Fibroblast of skin of right quadriceps (primary cell): ENCODE measurements around the gene CYBB.

ENCODE experiments used
- DNase-seq: peaks from one replicate; pipeline ENCODE4 v3.0.0-alpha.2; 2013

CYBB gene

DNA sequence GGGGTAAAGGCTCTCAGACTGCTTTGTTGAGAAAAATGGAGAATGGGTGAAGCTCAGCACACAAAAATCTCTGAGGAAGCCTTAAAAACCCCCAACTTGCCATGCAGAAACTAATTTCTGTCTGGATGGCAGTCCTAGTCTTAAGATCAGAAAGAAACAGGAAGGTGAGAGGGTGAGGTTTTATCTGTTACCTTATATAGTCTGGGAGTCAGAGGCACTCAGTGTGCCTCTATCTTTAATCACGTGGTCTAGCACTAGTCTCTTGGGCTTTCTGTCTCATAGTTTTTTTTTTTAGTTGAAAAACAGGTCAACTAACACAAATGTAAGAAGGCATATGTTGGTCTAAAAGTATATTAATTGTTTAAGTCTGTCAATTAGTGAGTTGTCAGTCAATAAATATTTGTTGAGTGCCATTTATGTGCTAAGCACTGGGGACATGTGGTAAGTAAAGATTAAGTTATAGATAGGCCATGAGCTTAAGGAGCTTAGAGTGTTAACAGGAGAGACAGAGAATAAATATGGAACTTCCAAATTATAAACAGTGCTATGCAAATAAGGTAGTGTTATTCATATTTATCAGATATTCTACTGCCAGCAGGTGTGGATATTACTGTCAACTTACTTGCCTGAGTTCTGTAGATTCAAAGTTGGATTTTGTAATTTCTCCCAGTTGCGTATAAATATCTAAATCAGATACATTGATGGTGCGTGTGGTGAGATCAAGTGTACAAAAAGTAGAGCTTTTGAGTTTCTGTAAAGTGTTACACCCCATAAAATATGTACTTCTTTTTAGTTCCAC lies 7.0 kb downstream of the CYBB start:
- no peak for DNase-seq

DNA sequence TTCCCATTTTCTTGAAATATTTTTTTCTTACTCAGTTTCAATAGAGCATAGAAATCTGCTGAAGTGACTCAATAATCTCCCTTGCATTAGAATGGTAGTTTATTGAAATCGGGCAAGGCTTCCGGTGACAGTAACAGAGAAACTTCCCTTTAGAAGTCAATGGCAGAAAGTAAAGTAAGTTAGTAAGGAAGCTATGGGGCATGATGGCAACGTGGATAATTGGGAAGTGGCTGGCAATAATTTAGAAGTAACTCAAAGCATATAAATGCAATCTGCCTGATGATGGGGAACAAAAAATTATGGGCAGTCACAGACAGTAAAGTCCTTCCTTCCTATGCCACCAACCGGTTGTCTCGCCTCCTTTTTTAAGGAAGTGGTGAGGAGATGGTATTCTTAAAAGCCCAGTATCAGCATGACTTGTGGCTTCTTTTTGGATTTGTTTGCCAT lies 7.6 kb downstream of the CYBB start:
- no peak for DNase-seq

DNA sequence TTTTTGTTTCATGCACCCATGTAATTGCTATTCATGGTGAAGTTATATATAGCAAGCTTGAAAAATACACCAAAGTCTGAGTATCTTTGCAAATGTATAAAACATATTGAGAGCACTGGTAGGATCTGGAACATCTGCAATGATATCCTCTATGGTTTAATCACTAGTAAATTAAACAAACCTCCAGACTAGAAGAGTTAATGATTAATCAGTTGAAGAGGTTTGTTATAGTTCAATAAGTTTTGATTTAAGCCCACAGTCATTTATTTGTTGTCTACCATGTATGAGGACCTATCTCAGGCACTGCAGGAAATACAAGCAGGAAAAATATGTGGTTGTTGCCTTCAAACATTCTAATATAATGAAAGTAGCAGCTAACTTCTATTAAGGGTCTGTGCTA lies 16.5 kb downstream of the CYBB start:
- no peak for DNase-seq

DNA sequence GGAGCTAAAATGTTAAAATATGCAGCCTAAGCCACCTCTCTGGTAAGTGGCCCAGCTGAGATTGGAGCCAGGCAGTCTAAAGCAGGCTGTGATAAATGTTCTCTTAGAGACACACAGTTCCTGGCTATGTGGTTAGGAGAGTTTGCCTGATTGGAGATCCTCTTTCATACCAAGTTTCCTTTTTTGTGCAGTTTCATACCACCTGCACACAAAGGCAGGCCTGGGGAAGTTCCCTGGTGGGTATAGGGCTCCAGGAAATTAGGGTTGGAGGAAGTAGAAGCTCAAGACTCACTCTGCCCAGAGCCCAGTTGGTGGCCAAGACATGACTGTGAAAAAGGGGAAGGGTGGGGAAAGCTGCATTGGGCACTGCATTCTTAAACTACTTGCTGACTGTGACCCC lies 16.9 kb downstream of the CYBB start:
- no peak for DNase-seq

DNA sequence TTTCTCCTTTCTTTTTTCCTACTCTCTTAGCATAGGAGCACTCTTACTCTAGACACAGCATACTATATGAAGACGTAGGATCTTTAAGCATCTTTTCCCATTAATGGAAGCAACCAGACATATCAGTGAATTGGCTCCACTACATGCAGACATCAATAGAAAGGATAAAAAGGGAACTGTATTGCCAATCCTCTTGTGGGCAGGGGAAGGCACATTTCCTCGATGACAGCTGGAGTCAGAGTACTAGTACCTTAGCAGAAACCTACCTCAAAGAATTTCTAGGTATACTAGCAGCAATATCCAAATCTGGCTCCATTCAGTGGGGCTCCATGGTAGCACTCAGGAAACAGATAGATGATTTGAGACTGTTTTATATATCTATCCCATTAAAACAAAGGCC lies 20.1 kb downstream of the CYBB start:
- no peak for DNase-seq

DNA sequence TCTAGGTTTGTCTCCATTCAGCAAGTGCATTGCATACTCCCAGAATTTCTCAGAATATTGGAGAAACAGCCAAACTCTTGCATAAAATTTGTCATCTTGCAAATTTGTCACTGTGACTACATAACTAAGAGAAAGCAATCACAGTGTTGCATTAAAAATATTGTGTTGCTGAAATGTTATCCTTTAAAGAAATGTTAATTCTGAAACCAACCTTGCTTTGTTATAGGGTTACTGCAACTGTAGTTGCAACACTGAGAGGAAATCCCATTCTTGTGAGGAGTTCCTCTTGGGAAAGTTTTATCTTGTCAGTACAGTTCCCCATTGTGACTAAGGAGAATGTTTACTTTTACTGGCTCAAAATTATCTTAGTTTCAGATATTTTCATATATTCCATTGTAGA lies 20.9 kb downstream of the CYBB start:
- no peak for DNase-seq

DNA sequence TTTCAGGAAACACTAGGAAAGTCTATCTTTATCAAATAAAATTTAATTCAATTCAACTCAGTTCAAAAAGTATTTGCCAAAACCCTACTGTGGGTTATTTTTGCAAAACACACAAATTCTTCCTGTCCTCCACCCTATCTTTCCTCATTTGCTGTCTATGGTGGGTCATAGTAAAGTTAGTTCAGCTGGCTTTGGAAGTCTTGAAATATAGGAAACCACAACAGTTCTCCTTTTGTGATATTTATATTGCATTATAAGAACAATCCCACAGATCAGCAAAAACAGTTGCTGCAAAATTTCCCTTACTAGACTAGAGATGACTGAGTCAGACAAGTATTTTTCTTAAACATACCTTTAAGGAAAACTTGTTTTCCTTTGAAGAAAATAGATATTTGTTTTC lies 22.2 kb downstream of the CYBB start:
- DNase-seq = no peak

DNA sequence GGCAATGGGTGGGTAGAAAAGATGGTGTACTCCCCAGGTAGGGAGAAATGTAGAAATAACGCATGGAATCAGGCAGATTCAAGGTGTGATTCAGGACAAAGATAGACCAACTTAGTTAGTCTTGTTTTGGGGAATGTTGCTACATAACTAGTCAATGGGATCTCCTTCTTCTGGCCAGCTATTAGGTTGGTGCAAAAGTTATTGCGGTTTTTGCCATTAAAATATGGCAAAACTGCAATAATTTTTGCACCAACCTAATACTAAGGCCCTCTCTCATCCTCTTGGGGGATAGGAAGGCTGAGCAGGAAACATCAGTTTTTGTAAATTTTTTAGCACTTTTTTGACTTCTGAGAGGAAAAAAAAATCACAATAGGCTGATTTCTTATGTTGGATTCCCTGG lies 23.2 kb downstream of the CYBB start:
- DNase-seq = no peak

DNA sequence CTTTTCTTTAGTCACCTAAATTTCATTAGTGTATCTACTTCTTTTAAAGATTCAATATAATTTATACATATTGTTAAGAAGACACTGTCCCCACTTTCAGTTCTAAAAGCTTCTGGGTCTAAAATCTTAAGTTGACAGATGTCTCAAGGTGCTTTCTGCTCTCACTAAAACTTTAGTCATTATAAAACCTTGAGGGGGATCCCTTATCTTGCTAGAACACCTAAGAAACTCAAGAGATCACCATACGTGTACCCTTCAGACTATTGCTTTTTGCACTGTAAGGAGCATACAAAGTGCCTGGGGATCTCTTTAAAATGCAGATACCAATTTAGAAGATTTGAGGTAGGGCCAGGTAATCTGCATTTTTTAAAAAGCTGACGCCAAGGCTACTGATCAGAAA lies 30.1 kb downstream of the CYBB start:
- no peak for DNase-seq

DNA sequence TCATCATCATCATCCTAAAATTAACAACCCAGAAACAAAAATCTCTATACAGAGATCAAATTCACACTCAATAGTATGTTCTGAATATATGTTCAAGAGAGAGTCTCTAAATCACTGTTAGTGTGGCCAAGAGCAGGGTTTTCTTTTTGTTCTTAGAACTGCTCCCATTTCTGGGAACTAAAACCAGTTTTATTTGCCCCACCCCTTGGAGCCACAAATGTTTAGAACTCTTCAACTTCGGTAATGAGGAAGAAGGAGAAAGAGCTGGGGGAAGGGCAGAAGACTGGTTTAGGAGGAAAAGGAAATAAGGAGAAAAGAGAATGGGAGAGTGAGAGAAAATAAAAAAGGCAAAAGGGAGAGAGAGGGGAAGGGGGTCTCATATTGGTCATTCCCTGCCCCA lies 32.3 kb downstream of the CYBB start:
- DNase-seq = no peak

DNA sequence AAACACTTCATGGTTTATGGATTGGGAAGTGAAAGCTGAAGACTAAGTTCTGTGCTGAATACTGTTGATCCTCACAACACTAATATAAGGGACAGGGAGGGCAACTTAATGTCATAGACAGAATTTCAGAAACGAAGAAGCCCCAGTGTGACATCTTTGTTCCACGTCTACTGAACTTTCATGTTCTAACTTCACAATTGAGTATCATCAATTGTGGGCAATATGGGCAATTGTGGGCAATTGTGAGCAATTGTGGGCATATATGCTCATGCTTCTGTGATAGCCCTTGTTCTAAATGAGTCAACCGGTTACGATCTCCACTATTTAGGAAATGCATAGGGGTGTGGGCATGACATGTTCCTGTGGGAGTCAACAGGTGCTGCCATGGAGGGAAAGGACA lies 33.7 kb downstream of the CYBB start:
- DNase-seq = no peak

DNA sequence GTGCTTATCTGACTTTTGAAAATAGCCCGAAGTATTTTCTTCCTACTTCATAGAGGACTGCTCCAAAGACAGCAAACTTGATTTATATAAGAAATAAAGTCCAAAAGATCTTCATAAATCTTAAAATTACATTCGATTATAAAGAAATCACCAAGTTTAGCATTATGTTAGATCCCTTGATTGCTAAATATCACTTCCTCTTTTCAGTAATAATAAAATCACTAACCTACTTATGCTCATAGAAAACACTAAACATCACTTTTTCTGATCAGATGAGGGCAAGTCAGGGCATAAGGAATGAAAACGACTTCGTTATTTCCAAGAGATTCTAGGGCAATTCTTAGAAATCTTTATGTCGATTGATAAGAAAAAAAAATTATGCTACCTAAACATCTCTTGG lies 35.5 kb downstream of the CYBB start:
- DNase-seq = no peak

DNA sequence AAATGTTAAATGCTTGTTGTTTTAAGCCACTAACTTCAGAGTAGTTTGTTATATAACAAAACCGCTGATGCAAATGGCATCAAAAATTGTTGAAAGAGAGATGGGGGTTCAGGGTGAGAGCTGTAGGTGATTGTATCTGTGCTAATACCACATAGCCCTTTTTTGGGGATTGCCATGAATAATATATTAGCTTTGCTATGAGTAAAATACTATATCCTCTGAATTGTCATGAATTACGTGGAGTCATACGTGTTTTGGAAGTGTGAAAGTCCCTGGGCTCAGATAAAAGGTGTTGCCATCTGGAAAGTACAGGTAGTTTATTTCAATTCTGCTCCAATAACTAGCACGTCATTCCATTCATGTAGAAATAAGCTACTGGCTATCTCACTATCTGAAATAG lies 36.9 kb downstream of the CYBB start:
- no peak for DNase-seq

DNA sequence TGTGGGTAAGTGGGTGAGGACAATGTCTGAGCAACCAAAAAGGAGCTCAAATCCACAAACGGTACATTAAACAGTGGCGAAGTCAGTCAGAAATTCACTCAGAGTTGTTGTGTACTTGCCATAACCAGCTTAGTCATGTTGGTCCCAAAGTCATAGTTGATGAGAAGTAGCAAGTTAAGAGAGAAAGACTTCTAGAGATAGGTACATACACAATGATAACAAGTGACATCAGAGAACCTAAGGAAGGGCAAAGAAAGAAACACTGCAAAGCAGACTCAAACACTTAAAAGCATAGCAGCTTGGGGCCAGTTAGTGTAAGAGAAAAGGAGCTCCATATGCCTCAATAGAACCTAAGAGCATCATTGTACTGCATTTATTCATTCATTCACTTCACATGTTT lies 37.3 kb downstream of the CYBB start:
- no peak for DNase-seq

DNA sequence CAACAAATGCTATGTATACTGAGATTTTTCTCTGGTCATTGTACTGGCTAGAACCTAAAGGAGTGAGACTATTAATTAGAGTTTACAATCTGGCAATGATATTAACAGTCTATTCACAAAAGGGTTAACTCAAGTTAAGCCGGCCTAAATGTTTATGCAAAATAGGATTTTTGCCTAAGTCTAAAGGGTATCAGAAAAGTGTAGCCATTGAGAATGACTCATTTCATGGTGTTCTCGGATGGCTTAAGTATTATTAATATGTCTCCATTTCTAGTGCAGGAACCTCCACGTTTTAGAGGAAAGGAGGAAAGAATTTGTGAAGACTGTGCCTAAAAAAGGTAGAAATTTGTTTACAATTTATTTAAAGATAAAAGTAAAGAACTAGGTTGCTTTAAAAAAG lies 37.7 kb downstream of the CYBB start:
- no peak for DNase-seq

DNA sequence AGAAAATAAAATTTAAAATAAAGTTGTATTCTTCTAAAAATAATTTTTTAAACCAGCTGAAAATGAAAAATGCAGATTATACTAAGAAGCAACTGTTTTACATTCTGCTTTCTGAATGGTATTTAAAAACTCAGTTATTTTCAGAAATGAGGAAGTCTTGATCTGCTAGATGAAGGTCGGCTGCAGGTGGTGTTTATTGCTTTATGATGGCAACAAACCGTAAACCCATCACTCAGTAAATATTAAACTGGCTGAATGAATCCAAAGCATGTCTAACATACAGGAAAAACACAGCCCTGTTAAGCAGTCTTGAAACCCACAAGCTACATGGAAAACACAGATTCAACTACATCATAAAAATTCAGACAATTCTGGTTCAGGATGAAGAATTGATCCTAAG lies 38.2 kb downstream of the CYBB start:
- DNase-seq = no peak

DNA sequence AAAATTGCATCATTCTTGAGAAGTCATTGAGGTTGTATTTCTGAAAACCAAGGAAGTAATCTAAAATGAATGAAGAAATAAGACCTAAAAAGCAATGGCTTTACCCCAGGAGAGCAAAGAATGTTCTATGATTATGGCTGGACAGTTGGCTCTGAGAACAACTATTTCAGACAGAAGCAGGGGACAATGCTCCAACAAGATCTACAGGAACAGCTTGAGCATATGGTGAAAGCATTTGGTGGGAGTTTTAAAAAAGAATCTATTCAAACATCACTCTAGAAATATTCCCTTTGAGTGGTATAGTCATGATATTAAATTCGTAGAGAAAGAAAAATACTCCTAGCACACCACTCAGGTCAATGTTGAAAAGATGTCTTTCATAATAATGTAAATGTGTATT lies 40.8 kb downstream of the CYBB start:
- DNase-seq = no peak

DNA sequence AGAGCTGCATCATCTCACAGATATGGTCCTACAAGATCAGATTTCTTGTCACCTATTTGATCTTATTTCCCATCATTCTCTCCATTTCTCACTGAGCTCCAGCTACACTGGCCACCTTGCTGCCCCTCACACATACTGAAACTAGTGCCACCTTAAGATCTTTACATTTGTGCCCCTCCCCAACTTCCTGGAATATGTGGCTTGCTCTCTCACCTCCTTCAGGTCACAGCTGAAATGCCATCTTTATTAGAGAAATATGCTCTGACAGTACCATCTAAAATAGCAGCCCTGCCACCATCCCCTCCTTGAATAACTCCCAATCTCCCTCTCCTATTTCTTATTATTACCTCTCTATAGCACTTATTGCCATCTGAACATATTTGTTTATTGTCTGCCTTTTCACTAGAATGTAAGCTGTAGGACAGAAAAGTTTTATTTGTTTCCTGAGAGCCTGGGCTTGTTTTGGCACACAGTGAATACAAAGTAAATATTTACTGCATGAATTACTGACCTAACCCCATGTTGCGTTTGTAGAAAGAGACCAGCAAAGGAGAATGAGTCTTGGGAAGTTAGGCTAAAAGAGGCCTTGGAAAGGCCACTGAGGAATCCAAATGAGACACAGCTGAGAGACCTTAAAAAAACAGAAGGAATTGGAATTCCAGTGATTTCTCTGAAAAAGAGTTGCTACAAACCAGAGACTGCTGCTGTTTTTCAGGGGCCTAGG lies 44.8 kb downstream of the CYBB start:
- no peak for DNase-seq

DNA sequence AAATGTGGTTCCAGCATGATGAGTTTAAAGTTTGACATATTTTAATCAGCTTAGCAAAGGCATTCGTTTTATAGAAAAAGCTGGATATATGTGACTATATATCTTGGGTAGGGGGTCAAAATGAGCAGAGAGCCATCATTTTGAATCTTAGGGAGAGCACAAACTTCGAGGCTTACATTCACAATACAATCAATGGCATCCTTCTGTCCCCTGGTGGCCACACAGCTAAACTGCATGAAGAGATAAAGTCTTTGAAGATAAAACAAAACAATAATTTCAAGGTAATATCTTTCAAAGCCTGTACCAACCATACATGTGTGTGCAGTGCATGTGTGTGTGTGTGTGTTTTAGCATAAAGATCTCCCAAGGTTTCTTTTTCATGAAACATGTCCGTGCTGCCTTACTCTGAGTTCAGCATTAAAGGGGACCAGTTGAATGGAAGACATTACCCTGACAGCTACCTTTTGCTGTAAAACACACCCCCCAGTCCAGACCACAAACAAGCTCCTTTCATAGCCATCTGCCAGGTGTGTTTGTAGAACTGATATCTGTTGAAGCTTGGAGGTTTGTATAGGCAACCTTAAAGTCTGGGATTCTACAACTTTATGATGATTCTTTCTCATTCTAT lies 45.5 kb downstream of the CYBB start:
- DNase-seq = no peak

DNA sequence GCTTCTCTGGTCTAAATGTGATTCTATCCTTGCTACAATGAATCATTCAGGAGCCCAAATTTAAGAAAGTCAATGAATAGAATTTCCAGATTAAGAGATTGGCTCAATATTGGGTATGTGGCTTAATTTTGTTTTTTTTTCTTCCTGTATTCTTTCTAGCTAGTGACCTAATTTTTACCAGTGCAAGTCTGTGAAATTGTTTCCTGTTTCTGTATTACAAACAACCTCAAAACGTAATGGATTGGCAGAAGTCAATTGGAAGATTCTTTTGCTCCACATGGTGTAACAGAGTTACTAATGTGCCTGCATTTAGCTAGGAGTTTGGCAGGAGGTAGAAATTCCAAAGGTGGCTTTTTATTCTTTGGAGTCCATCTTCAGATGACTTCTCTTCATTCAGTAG lies 49.9 kb downstream of the CYBB start:
- no peak for DNase-seq

DNA sequence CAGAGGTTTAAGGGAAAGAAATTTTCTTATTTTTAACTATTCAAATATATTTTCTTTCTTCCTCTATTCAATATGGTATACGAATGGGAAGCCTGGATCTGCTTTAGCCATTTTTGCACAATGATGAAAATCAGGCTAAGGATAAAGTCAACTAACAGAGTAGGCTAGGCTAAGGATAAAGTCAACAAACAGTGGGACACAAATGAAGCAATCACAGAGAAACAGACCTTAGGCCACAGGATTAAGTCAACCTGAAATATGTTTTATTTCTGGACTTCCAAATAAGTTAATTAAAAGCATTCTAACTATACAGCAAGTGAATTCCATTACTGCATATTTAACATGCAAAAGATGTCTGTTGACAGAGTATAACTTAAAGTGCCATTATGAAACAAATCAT lies 50.5 kb downstream of the CYBB start:
- DNase-seq = peak; percentile 11

DNA sequence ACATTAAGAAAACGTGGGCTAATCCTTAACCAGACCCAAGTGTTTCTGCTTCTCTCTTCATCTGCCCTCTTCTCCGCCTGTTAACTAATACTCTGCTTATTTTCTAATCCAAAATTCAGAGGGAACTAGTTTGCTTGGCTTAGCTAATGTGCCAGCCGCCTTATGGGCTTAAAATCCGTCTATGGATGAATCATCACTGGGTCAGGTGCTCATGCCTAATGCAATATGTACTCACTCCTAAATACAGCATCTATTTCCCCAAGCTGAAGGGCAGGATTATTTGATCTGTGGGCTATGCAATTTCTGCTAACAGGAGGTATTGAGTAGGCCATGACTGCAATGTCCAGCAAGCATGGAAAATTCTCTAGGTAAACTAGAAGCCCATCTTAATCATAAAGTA lies 55.1 kb downstream of the CYBB start:
- DNase-seq = no peak

DNA sequence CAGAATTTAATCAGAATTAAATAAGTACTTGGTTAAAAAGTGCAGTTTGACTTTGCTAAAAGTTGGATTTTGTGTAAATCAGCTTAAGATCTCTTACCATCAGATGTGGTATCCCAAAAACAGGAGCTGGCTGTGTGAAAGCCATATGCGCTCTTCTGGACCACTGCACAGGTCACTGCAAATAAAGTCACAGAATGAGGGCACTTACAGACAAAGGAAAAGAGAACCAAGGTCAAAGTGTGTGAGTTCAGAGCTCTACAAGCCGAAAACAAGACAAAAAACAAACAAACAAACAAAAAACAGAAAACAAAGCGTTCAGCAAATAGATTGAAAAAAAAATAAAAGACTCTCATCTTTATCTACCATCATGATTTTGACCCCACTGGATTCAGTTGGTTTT lies 61.1 kb downstream of the CYBB start:
- no peak for DNase-seq

DNA sequence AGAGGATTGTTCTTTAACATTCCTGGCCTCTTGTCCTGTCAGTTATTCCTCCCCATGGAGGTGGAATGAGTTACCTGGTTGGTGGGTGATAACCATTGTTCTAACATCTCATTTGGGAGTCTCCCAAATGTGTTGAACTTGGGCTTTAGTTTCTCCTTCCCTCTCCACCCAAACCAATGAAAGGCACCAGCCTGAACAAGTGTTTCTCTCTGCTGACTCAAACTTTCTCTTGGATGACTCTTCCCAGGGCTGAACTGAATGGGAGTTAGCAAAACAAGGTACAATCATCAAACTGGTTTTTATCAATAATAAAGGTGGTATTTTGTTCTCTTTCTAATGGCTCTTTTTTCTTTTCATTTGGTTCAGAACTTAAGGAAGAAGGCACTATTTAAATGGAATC lies 64.8 kb downstream of the CYBB start:
- no peak for DNase-seq
